Measurements from ENCODE around the gene MON1A.
A peak's percentile ranks its signal among the peaks of the same experiment; 100 is the strongest.

The MON1A gene

DNA sequence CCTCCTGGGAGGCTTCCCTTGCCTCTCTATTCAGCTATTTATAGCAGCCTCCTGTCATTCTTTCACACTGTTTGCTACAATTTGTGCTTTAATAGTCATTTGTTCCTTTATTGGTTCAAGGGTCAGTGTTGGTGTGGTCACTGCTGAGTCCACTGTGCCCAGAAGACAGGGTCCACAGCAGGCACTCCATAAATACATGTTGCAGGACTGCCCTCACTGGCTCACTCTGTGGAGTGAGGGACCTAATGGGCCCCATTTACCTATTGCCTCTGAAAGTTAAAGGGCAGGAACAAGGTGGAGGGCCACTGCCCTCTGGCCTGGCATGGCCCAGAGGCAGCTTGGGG, 42.7 kb downstream of the MON1A start:
- DNase-seq, result no peak

DNA sequence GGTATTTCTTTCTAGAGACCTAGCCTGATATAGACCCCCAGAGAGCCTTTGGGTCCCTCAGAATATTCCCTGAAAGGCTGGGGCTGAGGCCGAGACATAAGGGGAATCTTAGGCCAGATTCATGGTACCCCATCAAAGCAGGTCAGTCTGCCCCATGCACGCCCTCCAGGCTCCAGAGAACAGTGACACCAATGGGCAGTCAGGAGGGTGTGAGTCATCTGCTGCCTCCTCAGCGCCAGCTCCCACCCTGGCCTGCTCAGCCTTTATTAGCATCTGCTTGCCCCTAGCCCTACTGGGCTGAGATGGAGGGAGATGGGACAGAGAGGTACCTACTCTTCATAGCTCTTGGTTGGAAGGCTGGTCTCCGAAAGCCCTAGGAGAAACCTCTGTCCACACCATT, 45.6 kb downstream of the MON1A start:
- DNase-seq, result no peak

DNA sequence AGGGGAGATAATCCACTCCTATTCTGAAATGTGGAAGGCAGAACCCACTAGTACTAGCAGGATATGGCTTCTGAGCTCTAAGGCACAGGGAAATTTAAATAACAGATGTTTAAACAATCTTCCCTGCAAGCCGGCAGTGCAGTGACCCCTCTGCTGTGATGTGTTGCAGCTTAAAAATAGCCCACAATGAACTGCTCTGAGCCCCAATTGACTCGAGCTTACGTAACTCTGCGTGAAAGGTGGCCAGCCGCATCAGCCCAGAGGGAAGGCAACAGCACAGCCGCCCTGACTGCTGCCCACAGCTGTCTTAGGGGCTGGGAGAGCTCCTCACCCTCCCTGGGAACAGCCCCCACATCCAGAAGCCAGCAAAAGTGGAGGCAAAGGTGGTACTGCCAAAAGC, 47.4 kb downstream of the MON1A start:
- DNase-seq, result no peak

DNA sequence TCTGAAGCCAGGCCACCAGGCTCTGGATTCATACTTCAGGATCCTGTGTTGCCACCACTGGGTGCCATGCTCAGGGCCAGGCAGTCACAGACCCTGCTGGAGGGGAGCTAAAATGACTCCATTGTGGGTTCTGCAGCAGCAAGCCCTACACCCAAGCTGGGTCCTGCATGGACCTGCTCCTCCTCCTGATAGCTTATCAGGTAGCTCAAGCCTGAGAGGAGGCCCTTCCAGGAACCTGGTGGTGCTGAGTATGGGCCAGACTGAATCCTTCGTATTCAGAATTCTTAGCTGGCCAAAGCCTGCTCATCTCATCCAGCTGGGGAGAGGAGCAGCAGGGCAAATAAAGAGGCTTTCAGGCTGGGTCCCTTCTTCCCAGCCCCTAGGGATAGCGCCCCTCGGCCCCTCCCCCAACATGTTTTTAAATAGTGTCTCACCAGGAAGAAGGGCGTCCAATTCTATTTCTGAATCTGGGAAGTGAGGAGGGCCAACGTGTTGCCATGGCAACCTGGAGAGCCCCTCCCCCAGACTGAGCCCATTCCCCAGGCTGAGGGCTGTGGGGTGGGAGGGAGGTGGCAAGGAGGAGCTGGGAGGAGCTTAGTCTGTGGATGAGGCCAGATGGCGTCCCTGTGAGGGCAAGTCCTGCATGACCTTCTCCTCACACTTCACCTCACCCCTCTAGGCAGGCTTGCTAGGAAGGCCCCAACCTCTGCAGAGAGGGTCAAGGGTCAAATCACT, 48.9 kb downstream of the MON1A start:
- no peak for DNase-seq

DNA sequence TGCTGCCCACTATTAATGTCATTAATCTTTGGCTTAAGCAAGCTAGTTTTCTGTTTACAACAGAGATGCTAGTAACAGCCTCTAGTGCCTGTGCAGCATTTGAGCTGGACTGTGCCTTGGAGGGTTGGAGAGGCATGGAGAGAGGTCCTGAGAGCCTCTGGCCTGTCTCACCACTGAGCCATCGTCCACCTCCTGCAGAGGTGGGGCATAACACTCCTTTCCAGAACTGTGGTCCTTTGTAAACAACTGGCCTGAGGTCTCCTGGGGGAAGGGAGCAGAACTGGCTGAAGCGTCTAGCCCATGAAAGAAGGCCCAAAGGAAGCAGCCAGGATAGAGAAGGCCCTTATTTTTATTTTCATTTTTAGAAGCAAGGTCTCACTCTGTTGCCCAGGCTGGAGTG, 49.9 kb downstream of the MON1A start:
- DNase-seq, result no peak

DNA sequence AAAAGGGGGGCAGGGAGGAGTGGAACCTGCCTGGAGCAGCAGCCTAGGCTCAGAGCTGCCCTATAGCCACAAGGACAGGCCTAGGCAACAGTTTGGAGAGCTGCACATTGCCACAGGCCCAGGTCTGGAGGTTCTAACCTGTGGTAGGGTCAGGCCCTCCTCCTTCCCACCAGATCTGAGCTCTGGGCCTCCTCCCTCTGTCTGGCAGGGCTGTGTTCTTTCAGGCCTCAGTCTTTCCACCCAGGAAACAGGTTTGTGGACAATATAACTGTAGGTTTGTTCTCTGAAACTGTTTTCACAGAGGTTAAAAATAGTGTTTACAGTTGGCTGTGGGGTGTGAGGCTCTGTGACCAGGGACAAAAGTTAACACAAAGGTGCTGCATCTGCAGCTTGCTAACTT, 50.9 kb downstream of the MON1A start:
- DNase-seq, result no peak

DNA sequence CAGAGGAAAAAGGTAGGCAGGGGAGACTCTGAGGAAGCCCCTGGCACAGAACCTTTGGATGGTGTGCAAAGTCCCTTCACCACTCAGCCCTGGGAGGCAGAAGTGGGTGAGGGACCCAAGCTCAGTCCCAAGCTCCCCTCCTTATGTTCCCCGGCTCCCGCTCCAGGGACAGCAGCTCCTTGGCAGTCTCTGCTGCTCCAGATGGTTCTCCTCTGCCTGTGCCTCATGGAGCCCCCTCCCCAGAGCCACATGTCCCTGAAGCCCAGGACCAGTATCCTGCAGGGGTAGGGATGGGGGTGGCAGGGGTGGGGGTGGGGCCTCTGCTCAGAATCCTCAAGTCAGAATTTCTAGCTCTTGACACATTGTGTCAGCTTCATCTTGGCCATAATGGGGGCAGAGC, 51.9 kb downstream of the MON1A start:
- no peak for DNase-seq

DNA sequence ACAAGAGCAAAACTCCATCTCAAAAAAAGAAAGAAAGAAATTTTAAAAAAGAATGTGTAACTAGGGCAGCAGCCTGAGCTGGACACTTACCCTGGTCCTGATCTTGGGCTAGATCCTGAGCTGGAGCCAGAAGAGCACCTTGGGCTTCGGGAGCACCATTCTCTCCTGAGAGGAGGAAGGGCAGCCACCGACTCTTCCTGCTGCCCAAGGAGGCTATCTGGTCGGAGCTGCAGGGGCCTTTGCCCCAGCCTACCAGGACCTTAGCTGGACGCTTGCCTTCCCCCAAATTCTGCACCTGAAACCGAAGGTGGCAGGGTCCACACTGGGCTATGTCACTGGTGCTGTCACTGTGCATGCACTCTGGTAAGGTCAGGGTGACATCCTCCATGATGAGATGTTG, 53.0 kb downstream of the MON1A start:
- DNase-seq, result no peak

DNA sequence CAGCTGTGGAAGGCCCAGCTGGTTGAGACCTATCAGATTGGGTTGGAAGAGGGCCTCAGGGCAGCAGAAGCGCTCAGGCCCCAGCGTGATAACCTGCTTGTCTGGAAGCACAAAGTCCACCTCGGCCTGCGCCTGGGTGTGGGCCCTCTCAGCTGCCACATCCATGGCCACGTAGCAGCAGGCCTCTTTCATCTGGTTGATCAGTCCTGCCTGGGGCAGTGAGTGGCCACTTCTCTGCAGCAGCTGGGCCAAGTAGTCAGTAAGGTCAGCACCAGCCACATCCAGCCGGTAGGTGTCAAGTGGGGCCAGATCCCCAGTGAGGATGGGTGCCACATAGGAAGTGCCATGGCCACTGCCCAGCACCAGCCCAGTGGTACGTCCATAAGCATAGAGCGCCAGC, 56.0 kb downstream of the MON1A start:
- DNase-seq, result no peak

DNA sequence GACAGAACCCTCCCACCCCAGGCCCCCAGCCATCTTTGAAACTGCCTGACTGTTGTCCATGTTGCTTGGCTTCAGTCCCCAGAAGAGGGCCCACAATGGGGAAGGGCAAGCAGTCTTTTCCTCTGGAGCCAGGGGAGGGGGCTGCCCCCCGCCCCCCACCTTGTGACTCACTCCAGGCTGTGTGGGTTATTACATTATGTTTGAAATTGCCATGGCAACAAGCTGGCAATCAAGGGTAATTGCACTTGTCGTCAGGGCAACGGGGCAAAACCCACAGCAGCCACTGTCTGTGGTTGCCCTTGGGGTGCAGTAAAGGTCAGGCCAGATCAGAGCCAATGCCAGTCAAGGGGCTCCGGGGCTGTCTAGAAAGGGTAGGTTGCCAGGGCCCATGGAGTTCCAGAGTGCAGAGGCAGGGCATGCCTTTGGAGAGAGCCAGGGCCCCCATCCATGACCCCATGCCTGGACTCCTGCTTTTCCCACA, 56.8 kb downstream of the MON1A start:
- DNase-seq, result no peak

DNA sequence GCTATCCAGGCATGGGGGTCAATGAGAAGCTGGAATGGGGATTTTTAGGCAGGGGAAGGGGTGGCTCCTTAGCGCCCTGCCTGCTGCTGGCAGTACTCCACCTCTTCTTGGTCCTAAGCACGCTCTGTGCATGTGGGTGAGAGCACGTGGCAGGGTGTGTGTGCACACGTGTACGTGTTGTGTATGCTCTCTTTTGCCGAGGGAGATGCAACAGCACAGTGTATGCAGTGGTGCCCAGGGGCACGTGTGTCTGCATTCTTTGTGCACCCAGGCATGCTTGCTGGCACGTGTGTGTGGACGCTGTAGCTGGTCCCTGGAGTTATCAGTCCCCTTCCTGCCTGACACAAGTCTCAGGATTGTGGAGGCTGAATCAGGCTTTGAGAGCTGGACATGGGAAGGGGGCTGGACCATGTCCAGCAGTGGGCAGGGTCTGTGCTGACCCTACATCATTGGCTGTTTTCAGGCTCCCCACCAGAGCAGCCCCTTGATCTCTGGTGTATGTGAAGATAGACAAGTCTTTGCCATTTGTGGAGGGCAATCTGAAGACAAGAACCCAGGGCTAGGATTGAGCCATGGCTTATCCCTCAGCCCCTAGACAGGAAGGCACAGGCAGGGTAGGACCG, 58.0 kb downstream of the MON1A start:
- no peak for DNase-seq

DNA sequence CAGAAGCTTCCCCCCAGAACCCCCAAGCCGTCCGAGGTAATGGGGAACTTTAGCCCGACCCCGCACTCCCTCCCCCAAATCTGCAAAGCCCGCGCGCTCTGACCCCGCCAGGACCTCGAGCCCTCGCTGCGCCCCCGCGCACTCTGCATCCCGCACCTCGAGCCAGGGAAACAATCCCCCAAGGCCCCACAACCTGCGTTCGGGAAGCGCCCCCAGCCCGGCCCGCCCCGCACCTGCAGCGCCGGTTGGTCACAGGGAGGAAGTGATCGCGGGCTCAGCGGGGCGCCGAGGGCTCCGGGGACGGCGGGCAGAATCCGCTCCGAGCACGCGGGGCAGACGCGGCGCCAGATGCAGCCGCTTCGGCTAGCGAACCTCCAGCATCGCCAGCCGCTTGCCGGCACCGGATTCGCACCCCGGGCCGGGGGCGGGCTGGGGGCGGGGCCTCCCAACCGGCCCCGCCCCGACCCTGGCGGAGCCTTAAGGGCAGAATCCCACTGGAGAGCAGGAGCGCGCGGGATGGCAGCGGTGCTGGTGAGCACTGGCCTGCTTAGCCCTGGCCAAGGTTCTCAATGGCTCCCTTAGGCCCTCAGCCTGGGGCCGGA, 60.0 kb downstream of the MON1A start, which contains the start of gene CAMKV:
Gene CAMKV, minus strand, starts transcription at position 382 of the 602 bp plus-strand sequence. CDS start 7,518 bp downstream, outside the sequence.
- no peak for DNase-seq

DNA sequence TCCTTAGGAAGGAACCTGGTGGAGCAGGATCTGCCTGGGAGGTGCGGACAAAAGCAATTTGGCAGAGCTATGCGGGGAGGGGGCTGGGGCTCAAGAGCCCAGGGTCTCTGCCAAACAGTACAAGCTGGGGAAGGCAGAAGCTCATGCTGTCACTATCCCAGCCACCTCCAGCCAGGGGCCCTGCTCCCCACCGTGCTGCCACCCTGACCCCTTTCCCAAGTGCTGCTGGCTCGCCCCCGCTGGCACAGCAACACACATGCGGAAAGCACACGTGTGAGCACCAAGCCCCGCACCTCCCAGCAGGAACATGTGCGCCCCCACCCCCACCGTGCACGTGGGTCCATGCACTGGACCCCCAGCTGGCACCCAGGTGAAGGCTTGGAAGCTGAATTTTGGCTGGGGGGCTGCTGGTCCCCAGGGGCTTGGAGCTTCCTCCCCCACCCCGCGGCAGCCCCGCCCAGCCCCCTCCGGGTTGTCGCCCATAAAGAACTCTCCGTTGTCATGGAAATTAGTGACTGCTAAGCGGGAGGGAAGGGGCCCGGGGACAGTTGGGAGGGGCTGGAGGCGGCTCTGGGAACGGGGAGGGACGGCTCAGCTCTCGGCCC, 60.6 kb downstream of the MON1A start:
- DNase-seq, result no peak

DNA sequence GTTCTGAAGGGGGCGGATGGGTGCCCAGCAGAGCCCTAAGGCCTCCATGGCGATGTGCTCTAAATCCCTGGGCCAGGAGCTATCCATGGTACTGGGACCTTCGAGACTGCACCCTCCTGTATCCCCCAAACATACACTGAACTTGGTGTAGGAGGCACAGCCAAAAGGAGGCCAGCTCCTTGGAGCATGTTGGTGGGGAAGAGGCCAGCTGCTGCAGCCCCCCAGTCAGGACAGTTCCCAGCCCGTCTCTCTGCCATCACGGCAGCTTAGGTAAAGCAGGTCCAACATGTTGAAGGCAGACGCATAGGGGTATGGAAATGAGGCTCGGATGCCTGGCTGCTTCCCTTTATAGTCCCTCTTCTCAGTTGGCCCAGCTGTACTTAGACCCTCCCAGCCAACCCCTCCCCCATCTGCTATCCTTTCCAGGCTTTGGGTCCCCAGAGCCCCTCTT, 61.7 kb downstream of the MON1A start:
- DNase-seq, result peak; percentile 2

DNA sequence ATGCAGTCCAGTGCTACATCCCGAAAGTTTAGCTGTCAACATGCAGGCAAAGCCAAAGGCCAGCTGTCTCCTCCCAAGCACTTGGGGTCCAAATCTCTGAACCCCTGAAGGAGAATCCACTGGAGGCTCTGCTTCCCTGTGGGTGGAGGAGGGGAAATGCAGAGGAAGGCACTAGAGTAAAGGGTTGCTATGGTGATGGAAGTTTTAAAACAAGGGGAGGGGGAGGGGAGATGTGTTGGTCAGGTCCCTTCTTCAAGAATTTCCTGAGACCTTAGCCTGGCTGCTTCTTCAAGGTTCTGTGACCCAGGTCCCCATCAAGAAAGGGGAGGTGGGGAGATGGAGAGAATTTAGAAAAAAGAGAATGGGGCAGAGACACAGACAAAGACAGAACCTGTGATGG, 62.2 kb downstream of the MON1A start:
- no peak for DNase-seq

DNA sequence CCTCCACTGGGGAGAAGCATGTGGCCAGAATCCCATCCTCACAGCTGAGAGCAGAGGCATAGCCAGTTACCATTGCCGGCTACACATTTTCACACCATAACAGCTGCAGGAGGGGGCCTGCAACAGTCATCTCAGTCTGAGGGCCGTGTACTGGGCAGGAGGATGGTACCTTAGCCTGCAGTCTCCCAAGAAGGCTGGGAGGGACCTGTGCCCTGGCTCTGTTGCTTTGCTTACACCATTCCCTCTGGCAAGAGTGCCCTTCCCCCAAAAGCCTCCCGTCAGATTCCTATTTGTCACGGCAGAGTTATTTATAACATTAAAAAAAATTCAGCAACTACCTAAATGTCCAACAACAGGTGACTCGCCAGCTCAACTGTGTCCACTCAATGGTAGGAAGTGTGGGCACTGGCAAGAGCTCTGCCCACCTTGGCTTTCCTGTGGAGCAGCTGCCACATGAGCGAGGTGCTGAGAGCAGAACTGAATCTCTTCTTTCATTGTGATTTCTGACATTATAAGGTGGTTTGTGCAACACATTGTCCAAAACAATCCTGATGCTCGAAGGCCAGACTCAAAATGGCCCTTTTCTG, 64.3 kb downstream of the MON1A start:
- no peak for DNase-seq

DNA sequence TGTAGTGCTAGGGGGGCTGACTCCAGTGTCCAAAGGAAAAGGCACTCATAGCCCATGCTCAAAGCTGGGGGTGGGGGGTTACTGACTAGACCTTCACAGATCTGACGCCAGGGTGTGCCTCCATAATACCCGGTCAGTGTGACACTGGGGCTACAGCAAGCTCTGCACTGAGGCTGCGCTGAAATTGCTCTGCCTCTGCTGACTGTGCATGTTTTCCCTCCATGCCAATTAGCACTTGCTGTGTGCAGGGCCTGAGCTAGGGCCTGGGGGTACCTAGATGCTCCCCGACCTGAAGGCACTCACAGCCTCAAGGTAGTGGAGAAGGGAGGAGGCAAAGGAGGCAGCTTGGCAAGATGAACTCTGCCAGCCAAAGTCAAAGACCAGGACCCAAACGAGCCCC, 65.1 kb downstream of the MON1A start:
- DNase-seq, result no peak

DNA sequence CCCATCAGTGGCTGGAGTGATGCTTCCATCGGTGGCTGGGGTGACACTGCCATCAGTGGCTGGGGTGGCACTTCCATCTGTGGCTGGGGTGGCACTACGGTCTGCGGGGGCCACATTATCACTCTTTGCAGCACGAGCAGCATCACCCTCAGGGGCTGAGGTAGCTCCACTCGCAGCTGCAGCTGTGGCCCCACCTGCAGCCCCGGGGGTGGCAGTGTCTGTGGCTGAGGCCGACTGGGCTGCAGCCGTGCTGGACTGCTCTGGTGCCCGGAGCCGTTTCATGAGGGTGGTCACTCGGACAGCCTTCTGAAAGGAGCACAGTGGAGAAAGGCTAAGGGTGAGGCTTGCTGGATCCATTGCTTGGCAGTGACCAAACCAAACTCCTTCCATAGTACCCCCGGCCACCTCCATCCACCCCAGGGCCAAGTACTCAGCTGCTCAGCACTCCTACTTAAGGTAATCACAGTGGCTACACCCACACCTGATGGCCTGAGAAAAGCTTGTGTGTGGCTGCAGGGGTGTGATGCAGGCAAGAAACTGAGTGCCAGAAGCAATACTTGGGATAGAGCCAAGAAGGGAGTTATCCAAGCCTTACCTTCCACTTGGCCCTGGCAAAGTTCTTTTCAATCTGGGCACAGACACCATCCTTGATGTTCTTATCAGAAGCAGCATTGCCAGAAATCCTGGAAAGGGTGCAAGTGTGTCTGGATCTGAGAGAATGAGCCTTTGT, 69.9 kb downstream of the MON1A start:
- no peak for DNase-seq
